Measurements from ENCODE around the gene ANTKMT.

Gene ANTKMT

DNA sequence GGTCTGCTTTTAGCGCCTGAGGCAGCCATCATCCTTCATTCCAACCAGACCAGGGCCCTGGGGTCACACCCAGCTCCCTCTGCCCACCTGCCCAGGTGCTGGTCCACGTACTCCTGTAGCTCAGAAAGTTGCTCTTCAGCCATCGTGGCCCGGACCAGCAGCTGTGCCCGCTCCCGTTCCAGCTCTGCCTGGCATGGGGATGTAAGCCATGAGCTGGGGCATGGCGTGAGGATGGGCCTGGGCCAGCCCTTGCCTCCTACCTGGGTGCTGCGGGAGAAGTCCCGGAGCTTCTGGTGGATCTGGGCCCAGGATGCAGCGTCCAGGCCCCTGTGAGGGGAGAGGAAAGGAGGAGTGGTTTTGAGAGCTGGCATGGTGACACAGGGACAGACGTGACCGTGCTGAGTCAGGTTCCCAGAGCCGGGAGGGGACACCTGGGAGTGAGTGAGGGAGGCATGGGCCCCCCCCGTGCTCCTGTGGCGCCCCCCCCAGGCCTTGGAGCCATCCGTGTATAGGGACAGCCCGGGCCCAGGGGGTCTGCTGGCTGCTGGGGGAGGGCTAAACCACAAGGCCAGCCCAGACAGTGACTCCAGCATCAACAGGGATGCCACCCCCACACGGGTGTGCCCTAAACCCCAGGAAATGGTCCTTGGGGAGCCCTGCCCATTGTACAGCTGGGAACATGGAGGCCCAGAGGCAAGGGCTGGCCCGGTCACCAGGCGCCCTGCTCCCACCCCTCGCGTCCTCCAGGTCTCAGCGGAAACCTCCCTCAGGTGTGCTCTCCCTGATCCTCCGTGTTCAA, 2.1 kb downstream of the ANTKMT start:
- DNase-seq = no peak
- in situ Hi-C loops (cut with HindIII; ENCODE audit: low pct_ligation_motif_present, low pct_unique_long_range_greater_than_20kb, low sequenced_read_pairs) = no loop called here

GRCh38 chr16:723695-724094, 2.7 kb downstream of the ANTKMT start:
- no peak for DNase-seq
- in situ Hi-C loops (cut with HindIII; ENCODE audit: low pct_ligation_motif_present, low pct_unique_long_range_greater_than_20kb, low sequenced_read_pairs) = no loop called here

GRCh38 chr16:724188-725040, 3.5 kb downstream of the ANTKMT start:
- in situ Hi-C loops (cut with HindIII; ENCODE audit: low pct_ligation_motif_present, low pct_unique_long_range_greater_than_20kb, low sequenced_read_pairs) = no loop called here
- DNase-seq = no peak

DNA sequence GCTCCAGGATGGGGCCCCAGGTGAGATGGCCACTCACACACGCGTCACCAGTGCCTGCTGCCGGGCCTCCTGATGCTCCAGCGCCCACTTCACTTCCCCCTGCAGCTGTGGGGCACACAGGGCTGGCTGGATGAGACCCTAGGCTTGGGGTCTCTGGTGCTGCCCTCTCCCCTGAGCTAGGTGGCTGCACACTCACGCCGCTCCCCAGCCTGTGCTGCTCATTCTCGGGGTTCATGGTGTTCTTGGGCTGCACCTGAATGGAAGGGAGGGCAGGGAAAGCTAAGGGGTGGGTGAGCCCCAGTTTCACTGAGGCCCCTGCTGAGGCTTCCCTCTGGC, 4.1 kb downstream of the ANTKMT start:
- no peak for DNase-seq
- in situ Hi-C loops (cut with HindIII; ENCODE audit: low pct_ligation_motif_present, low pct_unique_long_range_greater_than_20kb, low sequenced_read_pairs) = no loop called here

- no peak for DNase-seq
- in situ Hi-C loops (cut with HindIII; ENCODE audit: low pct_ligation_motif_present, low pct_unique_long_range_greater_than_20kb, low sequenced_read_pairs) = no loop called here
Measured at GRCh38 chr16:725463-726187, 4.7 kb downstream of the ANTKMT start.

- no peak for DNase-seq
- in situ Hi-C loops (cut with HindIII; ENCODE audit: low pct_ligation_motif_present, low pct_unique_long_range_greater_than_20kb, low sequenced_read_pairs) = no loop called here
Measured at GRCh38 chr16:726188-726437, 5.2 kb downstream of the ANTKMT start.

GRCh38 chr16:726438-727290, 5.7 kb downstream of the ANTKMT start, which contains the start of the genes CCDC78 and HAGHL:
TSS of gene CCDC78 (minus strand) at chr16:726443. CDS start at chr16:726367, 76 bp downstream.
TSS of gene HAGHL (plus strand) at chr16:727106. CDS start at chr16:727510, 404 bp downstream.
- in situ Hi-C loops (cut with HindIII; ENCODE audit: low pct_ligation_motif_present, low pct_unique_long_range_greater_than_20kb, low sequenced_read_pairs) = no loop called here
- peak; percentile 71 for DNase-seq

GRCh38 chr16:727291-727977, 6.5 kb downstream of the ANTKMT start:
- in situ Hi-C loops (cut with HindIII; ENCODE audit: low pct_ligation_motif_present, low pct_unique_long_range_greater_than_20kb, low sequenced_read_pairs) = no loop called here
- no peak for DNase-seq

DNA sequence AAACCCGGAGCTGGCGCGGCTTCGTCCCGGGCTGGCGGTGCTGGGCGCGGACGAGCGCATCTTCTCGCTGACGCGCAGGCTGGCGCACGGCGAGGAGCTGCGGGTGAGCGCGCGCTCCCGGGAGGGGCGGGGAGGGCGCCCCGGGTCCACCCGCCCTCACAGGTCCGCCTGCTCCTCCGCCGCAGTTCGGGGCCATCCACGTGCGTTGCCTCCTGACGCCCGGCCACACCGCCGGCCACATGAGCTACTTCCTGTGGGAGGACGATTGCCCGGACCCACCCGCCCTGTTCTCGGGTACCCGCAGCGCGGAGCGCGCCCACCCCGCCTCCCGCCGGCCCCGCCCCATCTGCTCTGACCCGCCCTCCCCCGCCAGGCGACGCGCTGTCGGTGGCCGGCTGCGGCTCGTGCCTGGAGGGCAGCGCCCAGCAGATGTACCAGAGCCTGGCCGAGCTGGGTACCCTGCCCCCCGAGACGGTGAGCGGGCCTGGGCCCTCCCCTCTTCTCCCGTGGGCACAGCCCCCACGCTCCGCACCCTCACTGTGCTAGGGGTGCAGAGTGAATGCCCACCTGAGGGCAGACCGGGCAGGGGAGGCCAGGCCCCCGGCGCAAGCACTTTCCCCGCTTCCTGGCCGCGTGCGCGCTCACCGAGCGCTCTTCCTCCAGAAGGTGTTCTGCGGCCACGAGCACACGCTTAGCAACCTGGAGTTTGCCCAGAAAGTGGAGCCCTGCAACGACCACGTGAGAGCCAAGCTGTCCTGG, 7.4 kb downstream of the ANTKMT start:
- in situ Hi-C loops (cut with HindIII; ENCODE audit: low pct_ligation_motif_present, low pct_unique_long_range_greater_than_20kb, low sequenced_read_pairs) = no loop called here
- peak; percentile 91 for DNase-seq

DNA sequence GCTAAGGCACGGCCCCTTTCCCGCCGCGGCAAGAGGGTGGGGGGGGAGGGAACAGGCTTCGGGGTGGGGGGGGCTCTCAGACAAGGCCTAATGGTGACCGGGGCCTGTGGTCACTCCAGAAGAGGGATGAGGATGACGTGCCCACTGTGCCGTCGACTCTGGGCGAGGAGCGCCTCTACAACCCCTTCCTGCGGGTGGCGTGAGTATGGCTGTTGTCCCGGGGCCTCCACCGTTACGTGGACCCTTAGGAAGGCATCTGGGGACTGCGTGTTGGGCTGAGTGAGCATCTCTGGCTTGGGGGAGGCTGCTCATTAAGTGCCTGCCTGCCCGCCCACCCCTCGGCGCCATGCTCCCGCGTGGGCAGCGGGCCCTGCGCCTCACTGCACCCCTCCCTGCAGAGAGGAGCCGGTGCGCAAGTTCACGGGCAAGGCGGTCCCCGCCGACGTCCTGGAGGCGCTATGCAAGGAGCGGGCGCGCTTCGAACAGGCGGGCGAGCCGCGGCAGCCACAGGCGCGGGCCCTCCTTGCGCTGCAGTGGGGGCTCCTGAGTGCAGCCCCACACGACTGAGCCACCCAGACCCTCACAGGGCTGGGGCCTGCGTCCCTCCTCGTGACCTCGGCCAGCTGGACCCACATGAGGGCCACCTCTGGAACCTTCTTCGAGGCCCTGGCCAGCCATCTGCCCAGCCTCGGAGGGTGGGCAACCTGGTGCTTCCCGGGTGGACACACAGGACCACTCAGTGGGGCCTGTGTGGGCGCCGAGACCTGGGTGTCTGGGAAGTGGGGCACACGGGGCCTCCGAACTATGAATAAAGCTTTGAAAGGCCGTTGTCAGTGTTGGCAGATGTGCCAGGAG, 8.2 kb downstream of the ANTKMT start:
- DNase-seq = no peak
- in situ Hi-C loops (cut with HindIII; ENCODE audit: low pct_ligation_motif_present, low pct_unique_long_range_greater_than_20kb, low sequenced_read_pairs) = no loop called here

- in situ Hi-C loops (cut with HindIII; ENCODE audit: low pct_ligation_motif_present, low pct_unique_long_range_greater_than_20kb, low sequenced_read_pairs) = no loop called here
Measured at GRCh38 chr16:729768-730665, 9.1 kb downstream of the ANTKMT start.

GRCh38 chr16:730666-731509, 9.9 kb downstream of the ANTKMT start:
- DNase-seq = no peak
- in situ Hi-C loops (cut with HindIII; ENCODE audit: low pct_ligation_motif_present, low pct_unique_long_range_greater_than_20kb, low sequenced_read_pairs) = no loop called here

More at GRCh38 chr16:729768-730665, 9.1 kb downstream of the ANTKMT start:
- DNase-seq = no peak

GRCh38 chr16:732332-732731, 11.4 kb downstream of the ANTKMT start:
- no peak for DNase-seq
- in situ Hi-C loops (cut with HindIII; ENCODE audit: low pct_ligation_motif_present, low pct_unique_long_range_greater_than_20kb, low sequenced_read_pairs) = no loop called here

DNA sequence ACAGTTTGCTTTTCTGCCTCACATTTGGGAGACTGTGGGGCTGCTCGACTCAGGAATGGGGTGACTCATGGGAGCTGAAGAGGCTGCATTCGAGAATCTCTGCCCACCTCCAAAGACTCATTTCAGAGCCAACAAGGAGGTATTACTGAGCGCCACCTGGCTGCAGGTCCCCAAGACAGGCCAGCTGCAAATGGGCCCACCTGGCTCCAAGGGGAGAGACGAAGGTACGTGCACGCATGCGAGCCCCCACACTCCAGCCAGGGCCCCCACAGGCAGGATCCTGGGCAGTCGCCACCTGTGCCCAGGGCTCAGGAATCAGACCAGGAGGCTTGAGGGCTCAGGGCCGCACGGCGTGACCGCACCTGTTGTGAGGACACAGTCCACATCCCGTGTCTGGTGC, 12.0 kb downstream of the ANTKMT start:
- in situ Hi-C loops (cut with HindIII; ENCODE audit: low pct_ligation_motif_present, low pct_unique_long_range_greater_than_20kb, low sequenced_read_pairs) = no loop called here
- DNase-seq = peak; percentile 52
